HepG2 (cell line): ENCODE data around the gene LITAFD. TPM values are rescaled to one million over a fixed set of nuclear protein-coding genes. Genes with fewer than 3 reads are reported as not detected.
A peak's percentile ranks its signal among the peaks of the same experiment; 100 is the strongest.
"Not testable (repeated sequence)": the region's sequence is repeated elsewhere in the genome, so short reads cannot be mapped to it uniquely, and the experiment has no call there.

Experiments
- ATAC-seq: fragments of 200-7000 bp; cut with Tn5 transposase; 3 replicates; pipeline ENCODE4 v1.9.1; 2020; ENCODE audit warnings: mild to moderate bottlenecking, moderate library complexity
- BruUV-seq: library from RNA; stranded (reverse); fragments of 400-500 nt; replicated peaks from 2 replicates; lab custom pipeline; 2021; lab: Mats Ljungman, UMichigan
- CTCF ChIA-PET: fragments of 300-600 bp; formaldehyde crosslinking; extraction: SDS; loops from one replicate; lab custom pipeline; 2021; ENCODE audit warnings: low total read pairs, inconsistent platforms, low intra/inter-chr PET ratio; lab: Yijun Ruan, JAX
- POLR2A ChIA-PET: fragments of 350-600 bp; sonication (Branson Sonifier 250); formaldehyde crosslinking; loops from one replicate; lab custom pipeline; 2020; ENCODE audit warnings: antibody characterized with exemption, inconsistent platforms; lab: Yijun Ruan, JAX
- DNase-seq: peaks from one replicate; pipeline ENCODE4 v3.0.0-alpha.2; 2015; ENCODE audit warnings: low spot score
- FAIRE-seq: peaks from 3 replicates; lab custom pipeline; 2011; peaks lifted over from hg19 to GRCh38; lab: Jason Lieb, UNC
- H2AFZ ChIP-seq: one replicate; pipeline ENCODE4 v1.6.1; 2011; ENCODE audit warnings: low read length, inconsistent platforms
- H3K27ac ChIP-seq: fragments of 300-600 bp; 3 replicates; pipeline ENCODE4 v1.8.0; 2011; ENCODE audit warnings: mixed run types, mild to moderate bottlenecking, mixed read lengths, low read length, inconsistent platforms; ENCODE audit not compliant: insufficient read depth; ENCODE audit errors: extremely low read length
- H3K27me3 ChIP-seq, 2 experiments: fragments of 200-600 bp in 1 of 2; 2 replicates in 1 of 2; 3 replicates in 1 of 2; pipeline versions ENCODE4 v1.6.0 to v1.8.0; 2011; ENCODE audit warnings: low read length in 2 of 2, mild to moderate bottlenecking in 2 of 2, moderate library complexity in 2 of 2, inconsistent platforms in 1 of 2; ENCODE audit not compliant: insufficient read depth in 2 of 2, control insufficient read depth in 1 of 2
- H3K36me3 ChIP-seq, 2 experiments: fragments of 200-600 bp in 1 of 2; replicated peaks in 1 of 2; 2 replicates in 1 of 2; 3 replicates in 1 of 2; pipeline versions ENCODE4 v1.5.1 to v1.8.0; 2011; ENCODE audit warnings: low read length in 2 of 2, inconsistent platforms in 1 of 2; ENCODE audit not compliant: insufficient read depth in 2 of 2, control insufficient read depth in 1 of 2
- H3K4me1 ChIP-seq: 2 replicates; pipeline ENCODE4 v1.5.1; 2012; ENCODE audit warnings: low read length, inconsistent platforms; ENCODE audit not compliant: insufficient read depth
- H3K4me2 ChIP-seq: 2 replicates; pipeline ENCODE4 v1.6.0; 2011; ENCODE audit warnings: low read depth, low read length, inconsistent platforms
- H3K4me3 ChIP-seq, 3 experiments: fragments of 200-600 bp in 1 of 3; sonication (generic), shearing (Covaris generic) in 1 of 3; replicated peaks in 1 of 3; 2 replicates each; pipeline ENCODE4 v1.5.1; 2011 to 2016; ENCODE audit warnings: low read length in 3 of 3, inconsistent platforms in 2 of 3, low read depth in 2 of 3, mild to moderate bottlenecking in 2 of 3, control low read depth in 1 of 3, mixed read lengths in 1 of 3; ENCODE audit not compliant: insufficient read depth in 1 of 3
- H3K79me2 ChIP-seq: one replicate; pipeline ENCODE4 v1.6.1; 2011; ENCODE audit warnings: low read length, inconsistent platforms; ENCODE audit not compliant: insufficient read depth
- H3K9ac ChIP-seq: 2 replicates; pipeline ENCODE4 v1.6.0; 2011; ENCODE audit warnings: mild to moderate bottlenecking, low read depth, low read length, inconsistent platforms; ENCODE audit not compliant: insufficient read depth
- H3K9me3 ChIP-seq: 2 replicates; pipeline ENCODE4 v1.5.1; 2012; ENCODE audit warnings: mild to moderate bottlenecking, low read length
- H4K20me1 ChIP-seq: 2 replicates; pipeline ENCODE4 v1.6.0; 2011; ENCODE audit warnings: inconsistent platforms, mild to moderate bottlenecking, low read length, moderate library complexity; ENCODE audit not compliant: insufficient read depth
- MED13 ChIP-seq: sonication (generic); formaldehyde crosslinking; IDR thresholded peaks from 2 replicates; pipeline ENCODE4 v1.5.0; 2020; ENCODE audit warnings: missing genetic modification reagents
- POLR2G ChIP-seq: fragments of 200-400 bp; formaldehyde crosslinking; IDR thresholded peaks from 2 replicates; pipeline ENCODE4 v1.6.1; 2018; ENCODE audit warnings: mild to moderate bottlenecking, low read depth, low read length, moderate library complexity
- RELA ChIP-seq: sonication (generic); formaldehyde crosslinking; IDR thresholded peaks from 2 replicates; pipeline ENCODE4 v1.4.0; 2020; ENCODE audit warnings: missing genetic modification reagents
- ZNF329 ChIP-seq: sonication (generic); formaldehyde crosslinking; IDR thresholded peaks from 2 replicates; pipeline ENCODE4 v1.9.0; 2021; ENCODE audit warnings: low read depth, mild to moderate bottlenecking, missing genetic modification reagents
- WGBS: methylation state at CpG from one replicate; pipeline ENCODE4 v1.1.6; 2017; ENCODE audit warnings: low lambda C conversion rate; 5-methylcytosine and 5-hydroxymethylcytosine counted together
- in situ Hi-C: cut with HindIII; loops from 2 replicates; pipeline ENCODE4 v1.10.0; 2017; ENCODE audit warnings: low pct_unique_long_range_greater_than_20kb; ENCODE audit not compliant: extremely low pct_ligation_motif_present
- intact Hi-C: fragments of 100-400 bp; cut with micrococcal nuclease; formaldehyde crosslinking; loops from one replicate; pipeline ENCODE4 v1.10.0; 2022; ENCODE audit not compliant: unreplicated experiment
- polyA plus RNA-seq, 8 experiments: library from polyadenylated mRNA; depleted of rRNA in 3 of 8; stranded (reverse) in 7 of 8; unstranded in 1 of 8; fragments of >200 nt; fragmentation: Illumina TruSeq in 4 of 8; extraction: Trizol in 4 of 8; gene quantifications; 2 replicates each; pipeline versions ENCODE4 v1.2.1 to v1.2.3, GENCODE V29; 2011 to 2016; ENCODE audit warnings: low read depth in 4 of 8, missing spikeins in 1 of 8, mixed read lengths in 1 of 8; ENCODE audit not compliant: insufficient read depth in 1 of 8
- total RNA-seq, 5 experiments: library from RNA; depleted of rRNA; stranded (reverse); fragments of >200 nt; fragmentation: Illumina TruSeq; extraction: Trizol; gene quantifications; 2 replicates each; pipeline ENCODE4 v1.2.3, GENCODE V29; 2016; ENCODE audit warnings: low read depth in 1 of 5
- TF ChIP-seq, protein P1 (sequence below): sonication (generic); formaldehyde crosslinking; IDR thresholded peaks from 2 replicates; pipeline ENCODE4 v1.5.1; 2020; ENCODE audit warnings: mild to moderate bottlenecking, missing genetic modification reagents, moderate library complexity
- TF ChIP-seq, protein P2 (sequence below): sonication (generic); formaldehyde crosslinking; IDR thresholded peaks from 2 replicates; pipeline ENCODE4 v1.4.0; 2020; ENCODE audit warnings: missing genetic modification reagents, borderline replicate concordance
- TF ChIP-seq, protein P3 (sequence below): sonication (generic); formaldehyde crosslinking; IDR thresholded peaks from 2 replicates; pipeline ENCODE4 v1.5.0; 2020; ENCODE audit warnings: mild to moderate bottlenecking, missing genetic modification reagents
- TF ChIP-seq, protein P4 (sequence below): sonication (generic); formaldehyde crosslinking; IDR thresholded peaks from 2 replicates; pipeline ENCODE4 v1.8.0; 2022; ENCODE audit warnings: missing genetic modification reagents, mild to moderate bottlenecking, moderate library complexity, borderline replicate concordance
- TF ChIP-seq, protein P5 (sequence below): sonication (generic); formaldehyde crosslinking; IDR thresholded peaks from 2 replicates; pipeline ENCODE4 v1.4.0; 2020; ENCODE audit warnings: mild to moderate bottlenecking, low read depth, missing genetic modification reagents
- TF ChIP-seq, protein P6 (sequence below): sonication (generic); formaldehyde crosslinking; IDR thresholded peaks from 2 replicates; pipeline ENCODE4 v1.5.1; 2020; ENCODE audit warnings: missing genetic modification reagents, mild to moderate bottlenecking, borderline replicate concordance

The LITAFD gene
- total and polyA plus RNA-seq, 2 of the 13 experiments (the other 11 are each of a cell fraction or from before 2014, with no cell fraction given), result not detected

DNA sequence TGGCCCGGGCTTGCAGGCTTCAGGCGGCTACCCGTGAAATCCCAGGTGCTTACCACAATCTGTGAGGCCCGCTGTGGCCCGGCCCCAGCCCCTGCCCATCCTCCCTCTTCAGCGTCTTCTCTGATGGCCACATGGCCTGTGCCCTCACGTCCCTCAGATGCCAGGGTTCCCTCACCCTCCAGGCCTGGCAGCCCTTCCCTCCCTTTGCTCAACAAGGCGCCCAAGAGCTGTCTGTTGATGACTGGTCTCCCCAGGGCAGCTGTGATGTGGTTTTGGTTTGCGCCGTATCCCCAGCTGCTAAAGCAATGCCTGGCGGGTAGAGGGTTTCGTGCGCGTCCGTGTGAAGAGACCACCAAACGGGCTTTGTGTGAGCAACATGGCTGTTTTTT is 49.4 kb upstream of the LITAFD start (continued):
- TF ChIP-seq, protein P1, sequence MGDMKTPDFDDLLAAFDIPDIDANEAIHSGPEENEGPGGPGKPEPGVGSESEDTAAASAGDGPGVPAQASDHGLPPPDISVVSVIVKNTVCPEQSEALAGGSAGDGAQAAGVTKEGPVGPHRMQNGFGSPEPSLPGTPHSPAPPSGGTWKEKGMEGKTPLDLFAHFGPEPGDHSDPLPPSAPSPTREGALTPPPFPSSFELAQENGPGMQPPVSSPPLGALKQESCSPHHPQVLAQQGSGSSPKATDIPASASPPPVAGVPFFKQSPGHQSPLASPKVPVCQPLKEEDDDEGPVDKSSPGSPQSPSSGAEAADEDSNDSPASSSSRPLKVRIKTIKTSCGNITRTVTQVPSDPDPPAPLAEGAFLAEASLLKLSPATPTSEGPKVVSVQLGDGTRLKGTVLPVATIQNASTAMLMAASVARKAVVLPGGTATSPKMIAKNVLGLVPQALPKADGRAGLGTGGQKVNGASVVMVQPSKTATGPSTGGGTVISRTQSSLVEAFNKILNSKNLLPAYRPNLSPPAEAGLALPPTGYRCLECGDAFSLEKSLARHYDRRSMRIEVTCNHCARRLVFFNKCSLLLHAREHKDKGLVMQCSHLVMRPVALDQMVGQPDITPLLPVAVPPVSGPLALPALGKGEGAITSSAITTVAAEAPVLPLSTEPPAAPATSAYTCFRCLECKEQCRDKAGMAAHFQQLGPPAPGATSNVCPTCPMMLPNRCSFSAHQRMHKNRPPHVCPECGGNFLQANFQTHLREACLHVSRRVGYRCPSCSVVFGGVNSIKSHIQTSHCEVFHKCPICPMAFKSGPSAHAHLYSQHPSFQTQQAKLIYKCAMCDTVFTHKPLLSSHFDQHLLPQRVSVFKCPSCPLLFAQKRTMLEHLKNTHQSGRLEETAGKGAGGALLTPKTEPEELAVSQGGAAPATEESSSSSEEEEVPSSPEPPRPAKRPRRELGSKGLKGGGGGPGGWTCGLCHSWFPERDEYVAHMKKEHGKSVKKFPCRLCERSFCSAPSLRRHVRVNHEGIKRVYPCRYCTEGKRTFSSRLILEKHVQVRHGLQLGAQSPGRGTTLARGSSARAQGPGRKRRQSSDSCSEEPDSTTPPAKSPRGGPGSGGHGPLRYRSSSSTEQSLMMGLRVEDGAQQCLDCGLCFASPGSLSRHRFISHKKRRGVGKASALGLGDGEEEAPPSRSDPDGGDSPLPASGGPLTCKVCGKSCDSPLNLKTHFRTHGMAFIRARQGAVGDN (CRISPR knock-in tag), result 0 out of 2 replicates have a peak, but pooled peaks have one; percentile 20
- TF ChIP-seq, protein P2, sequence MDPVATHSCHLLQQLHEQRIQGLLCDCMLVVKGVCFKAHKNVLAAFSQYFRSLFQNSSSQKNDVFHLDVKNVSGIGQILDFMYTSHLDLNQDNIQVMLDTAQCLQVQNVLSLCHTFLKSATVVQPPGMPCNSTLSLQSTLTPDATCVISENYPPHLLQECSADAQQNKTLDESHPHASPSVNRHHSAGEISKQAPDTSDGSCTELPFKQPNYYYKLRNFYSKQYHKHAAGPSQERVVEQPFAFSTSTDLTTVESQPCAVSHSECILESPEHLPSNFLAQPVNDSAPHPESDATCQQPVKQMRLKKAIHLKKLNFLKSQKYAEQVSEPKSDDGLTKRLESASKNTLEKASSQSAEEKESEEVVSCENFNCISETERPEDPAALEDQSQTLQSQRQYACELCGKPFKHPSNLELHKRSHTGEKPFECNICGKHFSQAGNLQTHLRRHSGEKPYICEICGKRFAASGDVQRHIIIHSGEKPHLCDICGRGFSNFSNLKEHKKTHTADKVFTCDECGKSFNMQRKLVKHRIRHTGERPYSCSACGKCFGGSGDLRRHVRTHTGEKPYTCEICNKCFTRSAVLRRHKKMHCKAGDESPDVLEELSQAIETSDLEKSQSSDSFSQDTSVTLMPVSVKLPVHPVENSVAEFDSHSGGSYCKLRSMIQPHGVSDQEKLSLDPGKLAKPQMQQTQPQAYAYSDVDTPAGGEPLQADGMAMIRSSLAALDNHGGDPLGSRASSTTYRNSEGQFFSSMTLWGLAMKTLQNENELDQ (CRISPR knock-in tag), result no peak
- TF ChIP-seq ZNF329 (CRISPR knock-in tag) (no peak), POLR2G (0 out of 2 replicates have a peak, but pooled peaks have one; percentile 2), MED13 (CRISPR knock-in tag) (no peak), RELA (CRISPR knock-in tag) (no peak)
- TF ChIP-seq, protein P3, sequence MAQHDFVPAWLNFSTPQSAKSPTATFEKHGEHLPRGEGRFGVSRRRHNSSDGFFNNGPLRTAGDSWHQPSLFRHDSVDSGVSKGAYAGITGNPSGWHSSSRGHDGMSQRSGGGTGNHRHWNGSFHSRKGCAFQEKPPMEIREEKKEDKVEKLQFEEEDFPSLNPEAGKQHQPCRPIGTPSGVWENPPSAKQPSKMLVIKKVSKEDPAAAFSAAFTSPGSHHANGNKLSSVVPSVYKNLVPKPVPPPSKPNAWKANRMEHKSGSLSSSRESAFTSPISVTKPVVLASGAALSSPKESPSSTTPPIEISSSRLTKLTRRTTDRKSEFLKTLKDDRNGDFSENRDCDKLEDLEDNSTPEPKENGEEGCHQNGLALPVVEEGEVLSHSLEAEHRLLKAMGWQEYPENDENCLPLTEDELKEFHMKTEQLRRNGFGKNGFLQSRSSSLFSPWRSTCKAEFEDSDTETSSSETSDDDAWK, result no peak
- TF ChIP-seq, protein P4, sequence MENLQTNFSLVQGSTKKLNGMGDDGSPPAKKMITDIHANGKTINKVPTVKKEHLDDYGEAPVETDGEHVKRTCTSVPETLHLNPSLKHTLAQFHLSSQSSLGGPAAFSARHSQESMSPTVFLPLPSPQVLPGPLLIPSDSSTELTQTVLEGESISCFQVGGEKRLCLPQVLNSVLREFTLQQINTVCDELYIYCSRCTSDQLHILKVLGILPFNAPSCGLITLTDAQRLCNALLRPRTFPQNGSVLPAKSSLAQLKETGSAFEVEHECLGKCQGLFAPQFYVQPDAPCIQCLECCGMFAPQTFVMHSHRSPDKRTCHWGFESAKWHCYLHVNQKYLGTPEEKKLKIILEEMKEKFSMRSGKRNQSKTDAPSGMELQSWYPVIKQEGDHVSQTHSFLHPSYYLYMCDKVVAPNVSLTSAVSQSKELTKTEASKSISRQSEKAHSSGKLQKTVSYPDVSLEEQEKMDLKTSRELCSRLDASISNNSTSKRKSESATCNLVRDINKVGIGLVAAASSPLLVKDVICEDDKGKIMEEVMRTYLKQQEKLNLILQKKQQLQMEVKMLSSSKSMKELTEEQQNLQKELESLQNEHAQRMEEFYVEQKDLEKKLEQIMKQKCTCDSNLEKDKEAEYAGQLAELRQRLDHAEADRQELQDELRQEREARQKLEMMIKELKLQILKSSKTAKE (CRISPR knock-in tag), result no peak
- TF ChIP-seq, protein P5, sequence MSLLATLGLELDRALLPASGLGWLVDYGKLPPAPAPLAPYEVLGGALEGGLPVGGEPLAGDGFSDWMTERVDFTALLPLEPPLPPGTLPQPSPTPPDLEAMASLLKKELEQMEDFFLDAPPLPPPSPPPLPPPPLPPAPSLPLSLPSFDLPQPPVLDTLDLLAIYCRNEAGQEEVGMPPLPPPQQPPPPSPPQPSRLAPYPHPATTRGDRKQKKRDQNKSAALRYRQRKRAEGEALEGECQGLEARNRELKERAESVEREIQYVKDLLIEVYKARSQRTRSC (CRISPR knock-in tag), result no peak
- TF ChIP-seq, protein P6, sequence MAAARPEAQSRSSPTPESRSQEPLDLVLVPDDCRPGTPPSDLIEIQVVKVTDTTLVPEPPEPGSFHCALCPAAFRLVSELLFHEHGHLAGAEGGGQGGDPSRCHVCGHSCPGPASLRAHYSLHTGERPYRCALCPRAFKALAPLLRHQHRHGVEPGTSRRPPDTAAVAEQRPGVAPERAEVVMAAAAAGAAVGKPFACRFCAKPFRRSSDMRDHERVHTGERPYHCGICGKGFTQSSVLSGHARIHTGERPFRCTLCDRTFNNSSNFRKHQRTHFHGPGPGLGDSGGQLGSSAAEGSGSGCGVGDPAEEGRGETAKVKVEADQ (CRISPR knock-in tag), result no peak

DNA sequence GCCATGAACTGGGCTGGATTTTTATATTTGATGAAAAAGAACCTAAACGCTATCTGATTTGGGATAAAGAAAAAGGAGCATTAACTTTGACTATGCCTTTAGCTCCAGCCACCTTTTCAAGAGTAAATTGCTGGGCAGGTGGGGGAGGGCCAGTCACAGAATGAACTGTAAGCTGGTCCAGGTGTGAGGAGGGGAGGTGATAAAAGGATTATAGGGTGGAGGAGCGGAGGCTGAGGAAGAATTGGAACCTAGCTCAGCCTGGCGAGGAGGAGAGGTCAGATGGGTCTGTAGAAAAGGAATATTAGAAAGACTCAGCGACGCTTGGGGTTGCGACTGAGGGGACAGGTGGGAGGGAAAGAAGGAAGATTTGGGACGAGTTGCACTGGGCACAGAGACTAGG is 45.4 kb upstream of the LITAFD start:
- H3K27ac ChIP-seq, H3K4me2 ChIP-seq, H3K4me1 ChIP-seq, DNase-seq, BruUV-seq, H3K27me3 ChIP-seq, POLR2A ChIA-PET, H3K9me3 ChIP-seq, ATAC-seq, H3K9ac ChIP-seq, intact Hi-C loops, H3K4me3 ChIP-seq, in situ Hi-C loops, CTCF ChIA-PET, H2AFZ ChIP-seq, FAIRE-seq: not testable (repeated sequence)
- 88% methylated on average over 7 of the region's 7 CpGs for WGBS
- Histone ChIP-seq H3K36me3 (peaks cover 10 to 18% of the 10 kb centered on the region in 2 experiments), H3K79me2 (peaks cover 44% of the 10 kb centered on the region), H4K20me1 (peaks cover 20% of the 10 kb centered on the region)
